Myocyte (in vitro differentiated cells): ENCODE measurements around the gene UBL5. TPM values are rescaled to one million over a fixed set of nuclear protein-coding genes. Genes with fewer than 3 reads are reported as not detected.
A peak's percentile ranks its signal among the peaks of the same experiment; 100 is the strongest.
"Not testable (repeated sequence)": the region's sequence is repeated elsewhere in the genome, so short reads cannot be mapped to it uniquely, and the experiment has no call there.

Experiments
- DNase-seq: peaks from one replicate; pipeline ENCODE4 v3.0.0-alpha.2; 2012; ENCODE audit warnings: low read depth
- total RNA-seq: library from RNA; depleted of rRNA; stranded (reverse); fragments of >200 nt; gene quantifications from 2 replicates; pipeline ENCODE4 v1.2.3, GENCODE V29; 2014

Gene UBL5
- total RNA-seq, 1 donor from 2014 or later = 417 TPM

GRCh38 chr19:9808855-9809824 lies 18.6 kb upstream of the UBL5 start:
- no peak for DNase-seq

DNA sequence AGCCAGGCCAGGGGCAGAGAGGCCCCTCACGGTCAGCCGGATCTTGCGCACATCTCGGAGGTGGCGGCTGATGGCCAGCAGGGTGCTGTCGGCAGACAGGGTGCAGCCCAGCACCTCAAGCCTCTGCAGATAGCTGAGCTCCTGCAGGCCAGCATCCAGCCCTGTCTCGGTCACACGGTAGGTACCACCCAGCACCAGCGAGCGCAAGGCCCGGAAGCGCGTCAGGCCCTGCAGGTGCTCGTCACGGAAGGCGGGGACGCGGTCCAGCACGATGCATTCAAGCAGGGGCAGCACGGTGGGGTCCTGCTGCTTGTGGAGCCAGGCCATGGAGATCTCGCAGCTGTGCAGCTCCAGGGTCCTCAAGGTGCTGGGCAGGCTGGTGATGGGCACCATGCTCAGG lies 16.6 kb upstream of the UBL5 start:
- DNase-seq = no peak

DNA sequence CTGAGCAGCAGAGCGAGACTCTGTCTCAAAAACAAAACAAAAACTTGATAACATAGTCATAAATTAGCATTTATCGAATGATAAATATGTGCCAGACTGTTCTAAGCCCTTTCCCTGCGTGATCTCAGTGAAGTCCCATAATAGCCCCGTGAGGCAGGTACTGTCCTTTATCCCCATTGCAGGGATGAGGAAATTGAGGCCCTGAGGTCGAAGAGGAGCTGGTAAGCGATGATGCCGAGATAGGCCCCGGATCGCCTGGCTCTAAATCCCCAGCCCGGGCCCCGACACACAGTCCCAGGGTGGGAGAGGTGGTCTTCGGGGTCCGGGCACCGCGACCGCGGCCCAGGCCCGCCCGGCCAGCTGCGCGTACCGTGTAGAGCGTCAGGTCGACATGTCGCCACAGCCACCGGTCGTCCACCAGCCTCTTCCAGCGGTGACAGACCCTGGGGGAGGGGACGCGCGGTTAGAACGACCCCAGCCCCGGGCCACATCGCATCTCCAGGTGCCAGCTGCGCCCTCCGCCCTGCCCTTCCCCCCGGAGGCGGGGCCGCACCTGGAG lies 9.5 kb upstream of the UBL5 start:
- no peak for DNase-seq

GRCh38 chr19:9818734-9819595 lies 8.8 kb upstream of the UBL5 start, which contains the start of gene FBXL12:
TSS of gene FBXL12 (minus strand) at chr19:9819079. CDS start at chr19:9818813, 266 bp downstream.
- peak; percentile 100 for DNase-seq

DNA sequence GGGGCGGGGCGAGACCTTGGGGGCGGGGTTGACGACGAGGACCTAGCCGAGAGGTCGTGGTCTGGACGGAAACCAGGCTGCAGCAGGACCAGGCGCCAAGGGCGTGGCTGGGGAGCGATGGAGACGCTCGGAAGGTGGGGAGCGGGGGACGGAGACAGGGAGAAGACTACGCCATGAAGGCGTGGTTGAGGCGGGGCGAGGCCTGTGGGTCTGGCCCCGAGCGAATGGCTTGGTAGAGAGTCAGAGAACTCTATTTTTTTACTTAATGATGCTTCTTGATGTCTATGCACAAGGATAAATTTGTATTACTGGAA lies 8.2 kb upstream of the UBL5 start:
- no peak for DNase-seq

- not testable (repeated sequence) for DNase-seq
Measured at GRCh38 chr19:9820034-9820433, 7.7 kb upstream of the UBL5 start.

DNA sequence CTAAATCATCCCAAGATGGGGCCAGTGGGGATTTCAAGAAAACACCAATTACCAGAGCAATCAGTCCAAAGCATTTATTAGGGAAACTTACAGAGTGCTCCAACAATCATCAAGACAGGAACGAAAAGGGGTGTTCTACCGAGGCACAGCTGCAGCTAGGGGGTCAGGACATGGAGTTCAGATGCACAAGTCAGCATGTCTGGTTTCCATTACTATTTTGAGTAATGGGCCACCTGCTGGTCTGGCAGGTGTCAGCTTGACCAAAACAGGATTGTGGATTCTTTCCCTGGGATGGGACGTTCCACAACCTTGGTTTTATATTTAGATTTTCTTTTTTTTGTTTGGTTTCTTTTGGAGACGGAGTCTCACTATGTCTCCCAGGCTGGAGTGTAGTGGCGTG lies 3.9 kb upstream of the UBL5 start:
- peak; percentile 90 for DNase-seq

DNA sequence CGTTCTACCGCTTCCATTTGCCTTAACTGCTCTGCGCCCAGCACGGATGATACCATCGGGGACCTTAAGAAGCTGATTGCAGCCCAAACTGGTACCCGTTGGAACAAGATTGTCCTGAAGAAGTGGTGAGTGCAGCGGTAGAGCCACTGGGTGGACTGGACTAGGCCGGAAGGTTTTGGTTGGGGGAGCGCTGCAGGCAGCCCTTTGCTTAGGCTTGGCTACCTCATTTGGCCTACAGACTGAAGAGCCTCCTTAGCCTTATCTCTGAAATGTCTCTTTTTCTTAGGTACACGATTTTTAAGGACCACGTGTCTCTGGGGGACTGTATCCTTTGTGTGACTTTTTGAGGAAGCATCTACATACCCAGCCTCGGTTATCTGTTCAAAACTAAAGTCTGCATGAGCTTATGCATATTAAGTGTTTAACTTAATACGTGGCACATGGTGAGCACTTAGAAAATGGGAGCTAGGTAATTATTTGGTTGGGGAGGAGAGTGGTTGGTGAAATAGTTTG lies 889 bp downstream of the UBL5 start:
- no peak for DNase-seq

DNA sequence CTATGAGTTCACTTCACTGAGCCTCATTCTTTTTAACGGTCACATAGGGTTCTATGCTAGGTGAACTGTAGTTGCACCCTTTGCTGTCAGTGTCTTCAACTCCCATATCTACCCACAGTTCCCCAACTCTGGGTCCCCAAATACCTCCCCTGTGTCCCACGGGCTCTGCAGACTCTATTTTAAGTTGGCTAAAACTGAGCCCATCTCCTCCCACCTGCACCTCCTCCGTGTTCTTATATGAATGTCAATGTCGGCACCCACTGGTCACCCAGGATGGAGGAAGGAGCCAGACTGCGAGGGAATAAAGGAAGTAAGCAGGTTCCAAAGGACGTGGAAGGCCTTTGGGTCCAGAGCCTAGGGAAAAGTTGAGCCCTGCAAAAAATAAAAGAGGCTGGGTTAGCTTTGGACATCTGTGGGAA lies 6.6 kb downstream of the UBL5 start:
- no peak for DNase-seq

DNA sequence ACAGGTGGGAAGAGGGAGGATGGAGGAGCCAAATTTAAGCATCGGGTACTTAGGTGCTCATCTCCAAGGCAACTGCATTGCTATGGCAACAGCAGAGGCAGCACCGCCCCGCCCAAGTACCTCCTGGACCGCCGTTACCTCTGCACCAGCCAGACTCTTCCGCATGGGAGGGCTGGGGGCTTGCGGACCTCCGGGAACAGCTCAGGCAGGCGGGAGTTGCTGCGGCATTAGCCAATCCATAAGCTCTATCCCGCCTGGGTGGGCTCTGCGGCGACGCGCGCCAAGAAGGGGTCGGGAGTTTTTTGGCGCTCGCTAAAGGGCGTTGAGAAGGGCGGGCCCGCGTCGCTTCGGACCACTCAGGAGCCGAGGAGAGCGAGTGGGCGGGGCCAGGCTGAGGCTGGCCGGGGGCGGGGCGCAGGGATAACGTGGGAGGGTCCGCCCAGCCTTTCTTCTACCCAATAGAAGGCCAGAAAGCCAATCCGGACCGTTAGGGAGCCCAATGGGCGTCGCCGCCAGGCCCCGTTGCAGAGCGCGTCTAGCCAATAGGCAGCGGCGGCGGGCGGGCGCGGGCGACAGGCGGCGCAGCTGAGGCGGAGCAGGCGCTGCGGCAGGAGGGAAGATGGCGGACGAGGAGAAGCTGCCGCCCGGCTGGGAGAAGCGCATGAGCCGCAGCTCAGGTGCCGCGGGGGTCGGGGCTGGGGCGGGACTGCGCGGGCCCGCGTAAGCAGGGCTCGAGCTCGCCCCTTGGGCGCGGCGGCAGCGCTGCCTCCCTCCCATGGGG lies 7.2 kb downstream of the UBL5 start, which contains the start of gene PIN1:
Gene PIN1 (plus strand): TSS at position 593 of the 781 bp plus-strand sequence. CDS start 27 bp downstream, at position 620.
- peak; percentile 99 for DNase-seq

GRCh38 chr19:9835507-9835949 lies 7.8 kb downstream of the UBL5 start:
- no peak for DNase-seq

- DNase-seq = peak; percentile 54
Measured at GRCh38 chr19:9836021-9836420, 8.3 kb downstream of the UBL5 start.

GRCh38 chr19:9838324-9838723 lies 10.6 kb downstream of the UBL5 start:
- no peak for DNase-seq

- peak; percentile 23 for DNase-seq
Measured at GRCh38 chr19:9839415-9839814, 11.7 kb downstream of the UBL5 start.

DNA sequence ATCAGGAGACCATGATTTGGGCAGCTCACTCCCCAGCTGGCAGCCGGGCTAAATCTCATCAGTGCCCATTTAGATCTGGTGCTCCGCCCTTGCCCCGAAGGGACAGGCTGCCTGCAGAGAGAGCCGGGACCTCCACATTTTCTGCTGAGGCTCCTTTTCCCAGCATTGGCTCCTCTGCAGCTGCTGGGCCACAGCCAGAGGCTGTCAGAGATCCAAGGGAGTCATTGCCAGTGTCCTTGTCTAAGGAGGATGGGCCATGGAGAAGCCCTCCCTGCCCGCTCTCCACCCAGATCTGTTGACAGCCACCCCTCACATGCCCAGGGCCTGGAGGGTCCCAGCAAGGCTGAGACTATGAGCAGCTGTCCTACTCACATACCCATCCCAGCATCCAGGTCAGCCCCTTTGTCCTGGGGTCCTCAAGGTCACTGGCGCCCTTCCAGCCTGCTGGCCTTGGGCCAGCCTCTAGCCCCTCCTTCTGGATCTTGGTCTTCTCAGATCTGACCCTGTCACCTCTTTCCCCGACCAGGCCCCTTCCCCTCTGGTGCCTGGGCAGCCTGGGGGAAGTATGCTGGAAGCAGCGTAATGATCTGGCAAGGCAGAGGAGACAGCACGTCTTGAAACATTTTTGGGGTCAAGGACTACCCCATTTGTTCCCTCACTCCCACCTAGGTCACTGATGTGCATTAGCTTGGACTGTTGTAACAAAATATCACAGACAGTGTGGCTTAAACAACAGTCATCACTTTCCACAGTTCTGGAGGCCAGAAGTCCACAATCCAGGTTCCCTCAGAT lies 15.3 kb downstream of the UBL5 start:
- no peak for DNase-seq

GRCh38 chr19:9843626-9844273 lies 16.0 kb downstream of the UBL5 start:
- not testable (repeated sequence) for DNase-seq

GRCh38 chr19:9847087-9847671 lies 19.5 kb downstream of the UBL5 start:
- peak; percentile 83 for DNase-seq

DNA sequence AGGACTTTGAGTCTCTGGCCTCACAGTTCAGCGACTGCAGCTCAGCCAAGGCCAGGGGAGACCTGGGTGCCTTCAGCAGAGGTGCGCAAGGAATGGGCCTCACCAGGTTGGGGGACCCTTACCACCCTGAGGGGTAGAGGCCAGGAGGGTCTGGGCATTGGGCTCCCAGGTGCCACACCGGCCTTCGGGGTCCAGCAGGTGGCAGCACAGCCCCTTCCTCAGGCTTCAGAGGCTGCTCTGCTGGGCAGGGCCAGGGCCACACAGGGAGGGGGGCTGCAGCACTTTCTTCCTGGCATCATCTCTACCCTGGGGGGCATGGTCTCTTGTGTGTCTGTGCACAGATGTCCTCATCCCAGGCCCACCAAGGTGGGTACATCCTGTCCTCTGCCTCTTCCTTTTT lies 20.3 kb downstream of the UBL5 start:
- no peak for DNase-seq

DNA sequence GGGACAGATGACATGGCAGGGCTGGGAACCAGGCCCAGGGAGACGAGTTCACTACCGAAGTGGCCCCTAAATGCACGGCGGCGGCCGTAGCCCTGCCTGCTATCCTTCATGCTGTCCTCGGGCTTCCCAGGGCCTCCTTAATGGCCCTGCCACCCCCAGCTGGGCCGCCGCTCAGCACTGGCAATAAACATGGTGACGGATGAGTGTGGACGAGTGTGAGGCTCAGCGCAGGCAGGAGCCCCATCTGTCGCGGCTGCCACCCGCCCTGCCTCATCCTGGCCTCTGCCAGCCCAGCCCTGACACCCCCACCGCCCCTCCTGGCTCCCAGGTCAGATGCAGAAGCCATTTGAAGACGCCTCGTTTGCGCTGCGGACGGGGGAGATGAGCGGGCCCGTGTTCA lies 21.0 kb downstream of the UBL5 start:
- DNase-seq = no peak
